Testis (tissue), 3 donors: ENCODE measurements around the gene BIN1. TPM values are rescaled to one million over a fixed set of nuclear protein-coding genes. Genes with fewer than 3 reads are reported as not detected.

Experiments used
- DNase-seq: peaks from one replicate; pipeline ENCODE4 v3.0.0-alpha.2; 2019
- H3K27ac ChIP-seq, 2 donors: fragments of 200-600 bp; sonication (generic); one replicate each; pipeline ENCODE4 v1.5.1; 2019
- H3K27me3 ChIP-seq: fragments of 200-600 bp; sonication (generic); one replicate; pipeline ENCODE4 v1.5.1; 2019
- H3K36me3 ChIP-seq: fragments of 200-600 bp; sonication (generic); one replicate; pipeline ENCODE4 v1.5.1; 2017; ENCODE audit warnings: low read depth; ENCODE audit errors: missing control alignments
- H3K4me1 ChIP-seq: fragments of 200-600 bp; sonication (generic); one replicate; pipeline ENCODE4 v1.5.1; 2019
- H3K4me3 ChIP-seq, 2 donors: fragments of 200-600 bp; sonication (generic); one replicate each; pipeline ENCODE4 v1.5.1; 2017 to 2019
- H3K9me3 ChIP-seq: fragments of 200-600 bp; sonication (generic); one replicate; pipeline ENCODE4 v1.5.1; 2017
- CTCF ChIP-seq, 3 experiments: fragments of 450-650 bp in 2 of 3; fragments of 200-600 bp in 1 of 3; sonication (generic) in 1 of 3; IDR thresholded peaks; one replicate each; pipeline ENCODE4 v1.5.1; 2016 to 2019; ENCODE audit warnings: antibody characterized with exemption in 3 of 3, mild to moderate bottlenecking in 2 of 3, moderate library complexity in 1 of 3
- POLR2A ChIP-seq: fragments of 450-650 bp; IDR thresholded peaks from one replicate; pipeline ENCODE4 v1.6.1; 2017; ENCODE audit warnings: antibody characterized with exemption, mild to moderate bottlenecking, moderate library complexity
- WGBS, 2 donors: methylation state at CpG; one replicate each; pipeline ENCODE4 v1.1.5; 2018; 5-methylcytosine and 5-hydroxymethylcytosine counted together
- intact Hi-C: fragments of 100-400 bp; cut with DNase I; formaldehyde crosslinking; loops from one replicate; pipeline ENCODE4 v1.15.1; 2023; ENCODE audit warnings: low total_unique reads
- polyA plus RNA-seq: library from polyadenylated mRNA; stranded (reverse); fragments of 350-450 nt; fragmentation: Illumina TruSeq; extraction: RNeasy Lipid Tissue Mini Kit (QIAGEN cat#74804); gene quantifications from one replicate; pipeline ENCODE4 v1.2.3, GENCODE V29; 2014; ENCODE audit warnings: low read depth, low replicate concordance; ENCODE audit not compliant: insufficient read depth
- total RNA-seq, 2 donors: library from RNA; depleted of rRNA; stranded (reverse); fragments of >200 nt; gene quantifications; one replicate each; pipeline ENCODE4 v1.2.3, GENCODE V29; 2016

The BIN1 gene
- total and polyA plus RNA-seq, 3 donors from 2014 or later = 25.0 to 38.8 (median 28.7) TPM

- H3K27me3 ChIP-seq = no peaks in the 10 kb centered on the region
- no peak for DNase-seq
- H3K9me3 ChIP-seq = no peaks in the 10 kb centered on the region
- TF ChIP-seq CTCF (IDR thresholded peaks at IDR 0.05) (no peak), POLR2A (no peak)
- H3K27ac ChIP-seq = peak overlapping the region; percentile 14 to 83
- peaks cover 77% of the 10 kb centered on the region for H3K4me1 ChIP-seq
- 52 to 74% methylated on average over 6 to 12 of the region's 12 CpGs for WGBS, 2 donors
- H3K4me3 ChIP-seq = no peak overlapping the region
- no peaks in the 10 kb centered on the region for H3K36me3 ChIP-seq
- intact Hi-C loops = loop anchor here (10.0 kb wide), 1 partner anchor 90 kb away; no protein-coding TSS in a partner anchor
These were observed 22.2 kb downstream of the BIN1 start for GRCh38 chr2:127084611-127085316.

GRCh38 chr2:127083819-127084503 lies 23.0 kb downstream of the BIN1 start:
- 44 to 57% methylated on average over 21 of the region's 21 CpGs for WGBS, 2 donors
- Histone ChIP-seq H3K27ac (peak overlapping the region; percentile 14 to 83), H3K4me1 (peaks cover 82% of the 10 kb centered on the region), H3K9me3 (no peaks in the 10 kb centered on the region), H3K4me3 (no peak overlapping the region), H3K27me3 (no peaks in the 10 kb centered on the region), H3K36me3 (no peaks in the 10 kb centered on the region)
- DNase-seq = peak; percentile 91
- intact Hi-C loops = loop anchor here (10.0 kb wide), 1 partner anchor 91 kb away; no protein-coding TSS in a partner anchor
- TF ChIP-seq CTCF (IDR thresholded peaks at IDR 0.05) (no peak), POLR2A (no peak)

GRCh38 chr2:127082974-127083373 lies 24.0 kb downstream of the BIN1 start:
- Histone ChIP-seq H3K9me3 (no peaks in the 10 kb centered on the region), H3K4me1 (peaks cover 78% of the 10 kb centered on the region), H3K4me3 (no peak overlapping the region), H3K27me3 (no peaks in the 10 kb centered on the region), H3K27ac (peak overlapping the region in 1 of 2 donors; percentile 83), H3K36me3 (no peaks in the 10 kb centered on the region)
- 88 to 90% methylated on average over 8 of the region's 8 CpGs for WGBS, 2 donors
- DNase-seq = no peak
- intact Hi-C loops = loop anchor here (10.0 kb wide), 1 partner anchor 92 kb away; no protein-coding TSS in a partner anchor
- no peak for TF ChIP-seq CTCF (IDR thresholded peaks at IDR 0.05)
- TF ChIP-seq POLR2A = no peak

- Histone ChIP-seq H3K9me3 (no peaks in the 10 kb centered on the region), H3K4me3 (no peak overlapping the region), H3K36me3 (no peaks in the 10 kb centered on the region), H3K27ac (peak overlapping the region in 1 of 2 donors; percentile 44), H3K4me1 (peaks cover 69% of the 10 kb centered on the region), H3K27me3 (no peaks in the 10 kb centered on the region)
- intact Hi-C loops = loop anchor here (10.0 kb wide), 1 partner anchor 93 kb away; no protein-coding TSS in a partner anchor
- DNase-seq = no peak
- no peak for TF ChIP-seq CTCF (IDR thresholded peaks at IDR 0.05)
- no peak for TF ChIP-seq POLR2A
- 68 to 84% methylated on average over 5 to 28 of the region's 28 CpGs for WGBS, 2 donors
These were observed 24.9 kb downstream of the BIN1 start for GRCh38 chr2:127081826-127082633.
